Stimulated activated CD4-positive, alpha-beta T cell treated with anti-CD3 and anti-CD28 coated beads, TNF-alpha, amount 100 ng/mL, for 24 hours (primary cell): ENCODE measurements around the gene CNKSR3.
"Not testable (repeated sequence)": the region's sequence is repeated elsewhere in the genome, so short reads cannot be mapped to it uniquely, and the experiment has no call there.

ENCODE experiments used
- DNase-seq, 3 experiments: peaks; one replicate each; pipeline ENCODE4 v3.0.0-alpha.2; 2020; ENCODE audit warnings: low read depth in 3 of 3

CNKSR3 gene

DNA sequence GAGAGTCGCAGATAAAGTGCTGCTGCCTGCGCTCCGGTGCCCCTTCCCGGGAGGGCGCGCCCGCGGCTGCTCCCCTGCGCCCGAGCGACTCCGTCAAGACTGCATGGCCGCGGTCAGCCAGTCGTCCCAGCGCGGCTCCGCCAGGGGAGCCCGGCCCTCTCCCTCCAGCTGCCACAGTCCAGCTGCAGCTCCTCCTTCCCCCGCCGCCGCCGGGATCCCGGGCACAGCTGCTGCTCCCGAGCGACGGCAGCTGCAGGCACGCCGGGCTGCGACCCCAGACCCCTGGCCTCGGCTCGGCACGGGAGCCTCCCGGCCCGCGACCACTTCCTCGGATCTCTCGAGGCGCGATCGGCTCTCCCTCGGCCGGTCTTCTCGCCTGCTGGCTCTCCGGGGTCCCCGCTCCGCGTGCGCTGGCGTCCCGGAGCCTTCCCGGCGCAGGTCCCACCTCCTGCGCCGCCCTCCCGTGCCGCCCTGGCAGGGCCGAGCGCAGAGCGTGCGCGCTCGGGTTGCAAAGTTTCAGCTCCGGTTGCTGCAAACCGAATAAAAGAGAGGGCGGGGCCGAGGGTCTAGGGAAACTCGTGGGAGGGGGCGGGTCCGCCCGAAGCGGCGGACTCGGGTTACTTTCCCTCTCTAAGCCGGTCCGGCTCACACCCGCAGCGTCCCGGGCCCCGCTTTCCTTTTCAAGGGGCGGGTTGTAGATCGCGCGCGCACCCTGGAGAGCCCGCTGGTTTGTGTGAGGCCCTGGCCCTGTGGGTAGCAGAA is at the start of gene CNKSR3:
CNKSR3 (minus strand) TSS at position 542 of the 762 bp plus-strand sequence. CDS start 571 bp downstream, outside the sequence.
- peak in 2 of 3 experiments; percentile 19 to 51 for DNase-seq

DNA sequence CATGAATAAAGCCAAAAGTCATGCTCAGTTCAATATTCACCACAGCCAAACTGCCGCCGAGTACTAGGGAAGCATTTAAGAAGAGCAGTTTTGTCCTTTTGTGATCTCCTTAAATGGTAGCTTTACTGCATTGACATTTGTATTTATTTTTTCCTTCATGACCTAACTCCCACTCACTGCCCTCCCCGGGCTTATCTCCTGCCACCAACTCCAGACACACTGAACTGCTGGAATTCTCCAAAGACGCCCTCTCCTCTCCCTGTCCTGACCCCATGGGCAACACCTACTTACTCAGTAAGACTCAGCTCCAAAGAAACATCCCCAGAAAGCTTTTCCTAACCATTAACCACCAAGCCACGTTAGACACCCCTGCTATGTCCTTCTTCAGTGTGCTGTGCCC is 48.5 kb upstream of the CNKSR3 start:
- DNase-seq, result no peak

DNA sequence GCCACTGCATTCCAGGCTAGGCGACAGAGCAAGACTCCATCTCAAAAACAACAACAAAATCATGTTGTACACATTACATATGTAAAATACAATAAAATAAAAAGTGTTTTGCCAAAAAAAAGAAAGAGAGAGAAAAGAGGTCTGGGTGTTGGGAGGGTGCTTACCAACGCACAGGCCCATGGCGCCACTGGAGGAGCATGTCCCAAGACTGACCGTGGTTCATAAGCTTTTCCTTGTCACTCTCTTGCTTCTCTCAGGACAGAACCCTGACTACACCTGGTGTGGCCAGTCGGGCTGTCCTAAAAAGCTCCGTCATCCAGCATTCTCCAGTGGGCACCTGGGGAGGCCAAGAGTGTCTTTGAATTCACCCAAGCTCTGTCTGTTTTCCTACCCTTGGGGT is 48.0 kb upstream of the CNKSR3 start:
- DNase-seq, result no peak

DNA sequence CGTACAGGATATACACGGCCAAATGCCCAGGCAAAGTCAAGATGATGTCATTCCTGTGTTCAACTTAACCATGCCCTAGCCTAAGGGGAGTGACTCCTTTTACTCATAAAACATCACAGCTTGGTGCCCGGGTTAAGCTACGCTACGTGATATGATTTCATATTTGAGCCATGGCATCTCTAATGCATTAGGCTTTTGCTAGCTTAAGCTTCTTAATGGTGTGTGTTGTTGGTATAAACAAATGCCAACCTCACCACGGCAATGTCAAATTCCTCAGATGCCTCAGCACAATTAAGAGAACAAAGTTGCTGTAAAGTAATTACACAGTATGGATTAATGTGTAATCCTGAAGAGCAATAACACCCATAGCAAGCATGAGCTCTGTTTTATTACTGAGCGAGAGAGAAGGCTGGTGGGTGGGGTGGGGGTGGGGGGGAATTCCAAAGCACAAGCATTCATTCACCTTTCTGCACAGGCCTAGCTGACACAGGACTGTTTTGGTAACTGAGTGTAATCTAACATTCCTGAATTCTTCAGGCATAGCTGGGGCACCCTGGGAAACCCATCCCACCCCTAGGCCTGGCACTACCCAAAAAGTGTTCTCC is 44.7 kb upstream of the CNKSR3 start:
- DNase-seq, result no peak

DNA sequence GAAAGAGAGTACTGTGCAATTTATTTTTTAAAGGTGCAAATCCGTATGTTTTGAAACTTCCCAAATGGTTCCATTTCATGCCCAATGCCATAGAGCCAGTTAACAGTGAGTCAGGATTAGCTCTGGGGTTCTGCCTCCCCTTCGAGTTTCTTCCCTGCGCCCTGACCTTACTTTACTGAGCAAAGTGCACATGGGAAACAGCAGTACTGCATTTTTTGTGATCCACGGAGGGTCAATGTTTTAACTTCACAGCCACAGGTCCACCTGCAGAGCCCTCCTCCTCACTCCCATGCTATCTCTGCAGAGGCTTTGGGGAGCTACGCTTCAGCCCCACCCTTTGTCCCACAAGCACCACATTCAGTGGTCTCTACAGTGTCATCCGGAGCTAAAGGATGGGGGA is 44.0 kb upstream of the CNKSR3 start:
- no peak for DNase-seq

DNA sequence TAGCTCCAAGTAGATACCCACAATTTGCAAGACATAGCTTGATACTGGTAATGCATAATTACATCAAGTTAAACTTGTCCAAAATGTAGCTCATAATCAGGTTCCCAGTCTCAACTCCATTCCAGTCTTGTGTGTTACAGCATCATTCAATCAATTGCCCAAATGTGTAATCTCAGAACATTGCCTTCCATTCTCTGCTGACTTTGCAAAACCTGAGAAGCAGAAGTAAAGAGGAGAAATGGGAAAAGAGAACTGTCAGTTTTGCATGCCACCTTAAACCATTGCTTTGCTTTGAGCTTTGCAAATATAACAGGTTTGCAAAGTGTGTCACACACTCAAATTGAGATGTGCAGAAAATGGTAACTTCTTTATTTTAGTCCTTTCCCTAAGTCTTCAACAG is 40.3 kb upstream of the CNKSR3 start:
- no peak for DNase-seq

DNA sequence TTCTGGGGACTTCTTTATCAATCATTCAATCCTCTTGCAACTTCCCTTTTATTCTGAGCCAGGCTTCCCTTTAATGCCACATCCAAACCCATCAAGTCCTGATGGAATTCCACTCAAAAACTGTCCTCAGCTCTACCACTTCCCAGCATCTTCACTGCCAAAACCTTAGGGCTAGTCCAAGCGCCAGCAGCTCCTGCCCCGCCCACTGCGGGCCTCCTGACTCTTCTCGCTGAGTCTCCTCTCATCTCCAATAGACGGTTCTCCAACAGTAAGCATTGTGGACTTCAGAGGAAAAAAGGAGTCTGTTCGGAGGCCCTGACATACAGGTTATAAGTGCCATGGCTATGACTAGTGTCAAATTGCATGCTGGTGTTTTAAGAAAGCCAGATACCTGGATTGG is 38.7 kb upstream of the CNKSR3 start:
- no peak for DNase-seq

DNA sequence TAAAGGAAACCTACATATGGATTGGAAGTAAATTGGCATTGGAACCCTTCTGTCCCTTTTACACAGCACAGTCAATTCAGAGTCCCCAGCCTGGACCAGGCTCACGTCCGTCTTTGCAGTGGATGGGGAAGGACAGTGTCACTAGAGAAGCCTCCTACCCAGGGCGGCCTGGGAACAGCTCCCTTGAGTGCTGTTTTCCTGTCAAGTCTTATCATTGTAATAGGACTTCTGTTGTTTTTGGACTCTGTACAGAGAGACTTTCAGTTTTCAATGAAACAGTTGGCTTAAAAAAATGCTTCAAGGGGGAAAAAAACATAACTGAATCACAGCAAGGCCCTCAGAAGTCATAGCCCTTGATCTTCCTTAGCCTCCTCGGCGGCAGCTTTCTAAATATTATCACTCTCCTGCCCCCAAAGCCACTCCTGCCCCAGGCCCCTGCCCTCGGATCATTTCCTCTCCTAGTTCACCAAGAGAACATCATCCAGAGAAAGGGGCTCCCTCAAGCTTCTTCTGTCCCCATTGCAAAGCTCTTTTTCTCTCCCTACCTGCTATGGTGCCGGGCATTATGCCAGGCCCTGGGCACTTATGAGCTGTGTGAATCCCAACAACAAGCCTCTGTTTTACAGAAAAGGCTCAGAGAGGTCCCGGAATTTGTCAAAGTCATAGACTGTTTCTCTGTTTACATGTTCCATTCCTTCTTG is 37.8 kb upstream of the CNKSR3 start:
- DNase-seq, result no peak

DNA sequence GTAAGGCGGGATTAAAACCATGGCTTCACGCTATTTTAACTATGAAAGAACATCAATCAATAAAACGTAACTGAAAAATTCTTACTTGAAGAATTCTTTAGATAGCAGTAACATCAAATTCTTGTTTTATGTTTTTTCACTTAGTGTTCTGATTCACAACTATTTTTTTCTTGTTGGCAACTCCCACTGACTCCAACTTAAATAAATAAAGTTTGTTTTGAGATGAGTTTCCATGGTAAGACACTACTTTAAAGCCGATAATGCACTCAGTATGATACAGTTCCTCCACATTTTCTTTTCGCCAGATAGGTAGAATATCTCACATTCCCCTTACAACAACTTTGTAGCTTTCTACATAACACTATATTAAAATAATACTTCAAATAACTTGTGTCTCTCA is 33.1 kb upstream of the CNKSR3 start:
- DNase-seq, result no peak

DNA sequence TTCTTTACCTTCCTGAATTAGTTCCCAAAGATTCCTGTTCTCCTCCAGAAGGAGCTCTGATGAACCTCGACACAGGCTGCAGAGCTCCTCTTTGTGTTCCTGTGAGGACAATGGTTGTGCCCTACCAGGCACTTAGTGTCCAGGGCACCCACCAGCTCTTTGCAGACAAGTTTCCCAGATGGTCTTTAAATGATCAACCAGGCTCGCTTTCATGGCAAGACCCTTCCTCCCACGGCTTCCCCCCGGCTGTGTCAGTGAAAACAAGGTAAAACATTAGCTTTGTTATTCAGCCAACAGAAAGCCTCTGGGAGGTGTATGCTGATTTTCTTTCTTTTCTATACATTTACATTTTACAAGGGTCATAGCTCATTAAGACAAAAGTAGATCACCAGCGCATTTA is 32.3 kb upstream of the CNKSR3 start:
- DNase-seq, result no peak

DNA sequence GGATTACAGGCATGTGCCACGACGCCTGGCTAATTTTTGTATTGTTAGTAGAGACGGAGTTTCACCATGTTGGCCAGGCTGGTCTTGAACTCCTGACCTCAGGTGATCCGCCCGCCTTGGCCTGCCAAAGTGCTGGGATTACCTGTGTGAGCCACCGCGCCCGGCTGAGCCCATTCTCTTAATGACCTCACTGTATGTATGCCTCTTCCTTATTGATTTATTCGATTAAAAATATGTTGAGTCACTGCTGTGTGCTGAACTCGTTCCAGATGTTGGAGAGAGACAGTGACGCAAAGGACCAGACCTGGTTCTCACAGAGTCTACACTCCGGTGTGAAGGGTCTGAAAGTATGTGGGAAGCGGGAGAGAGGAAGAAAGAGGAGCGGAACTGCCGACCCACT is 31.4 kb upstream of the CNKSR3 start:
- DNase-seq, result not testable (repeated sequence)

DNA sequence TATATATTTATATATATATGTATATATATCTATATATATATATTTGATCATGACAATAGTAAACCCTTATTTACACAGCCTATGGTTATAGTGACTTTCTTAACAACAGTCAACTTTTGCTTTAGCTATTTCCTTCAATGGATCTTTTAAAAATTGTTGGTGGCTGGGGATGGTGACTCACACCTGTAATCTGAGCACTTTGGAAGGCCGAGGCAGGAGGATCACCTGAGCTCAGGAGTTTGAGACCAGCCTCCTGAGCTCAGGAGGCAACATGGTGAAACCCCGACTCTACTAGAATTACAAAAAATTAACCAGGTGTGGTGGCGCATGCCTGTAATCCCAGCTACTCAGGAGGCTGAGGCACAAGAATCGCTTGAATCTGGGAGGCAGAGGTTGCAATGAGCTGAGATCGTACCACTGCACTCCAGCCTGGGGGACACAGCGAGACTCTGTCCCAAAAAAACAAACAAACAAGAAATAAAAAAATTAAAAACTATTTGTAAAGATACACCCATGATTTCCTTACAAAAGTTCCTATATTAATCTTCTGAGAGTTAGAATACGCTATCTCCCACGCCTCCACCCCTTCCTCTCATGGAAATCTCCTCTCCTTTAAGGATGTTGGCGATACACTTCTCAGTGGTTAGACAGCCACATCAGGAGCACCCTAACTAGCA is 29.2 kb upstream of the CNKSR3 start:
- no peak for DNase-seq

DNA sequence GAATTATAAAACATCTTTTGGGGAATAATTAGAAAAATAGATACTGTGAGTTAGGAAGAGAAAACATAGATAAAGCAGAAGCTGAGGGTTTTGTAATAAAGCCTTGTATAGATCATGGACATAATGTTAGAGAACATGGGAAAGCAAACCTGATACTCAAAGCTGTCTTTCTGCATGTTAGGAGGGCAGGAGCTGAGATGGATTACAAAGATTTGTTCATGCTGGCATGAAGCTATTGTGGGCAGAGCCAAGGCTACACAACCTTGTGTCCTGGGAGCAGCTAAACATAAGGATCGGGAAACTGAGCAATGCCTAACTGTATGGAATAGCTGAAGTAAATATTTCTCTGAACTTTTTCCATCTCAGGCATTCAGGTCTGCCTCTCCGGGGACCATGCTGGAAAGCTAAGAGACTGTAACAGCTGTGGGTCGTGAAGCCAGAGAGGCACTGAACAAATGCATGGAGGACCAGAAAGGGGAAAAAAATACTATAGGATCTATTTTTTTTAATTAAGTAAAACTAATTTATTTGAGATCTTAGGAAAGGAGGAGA is 28.2 kb upstream of the CNKSR3 start:
- no peak for DNase-seq

DNA sequence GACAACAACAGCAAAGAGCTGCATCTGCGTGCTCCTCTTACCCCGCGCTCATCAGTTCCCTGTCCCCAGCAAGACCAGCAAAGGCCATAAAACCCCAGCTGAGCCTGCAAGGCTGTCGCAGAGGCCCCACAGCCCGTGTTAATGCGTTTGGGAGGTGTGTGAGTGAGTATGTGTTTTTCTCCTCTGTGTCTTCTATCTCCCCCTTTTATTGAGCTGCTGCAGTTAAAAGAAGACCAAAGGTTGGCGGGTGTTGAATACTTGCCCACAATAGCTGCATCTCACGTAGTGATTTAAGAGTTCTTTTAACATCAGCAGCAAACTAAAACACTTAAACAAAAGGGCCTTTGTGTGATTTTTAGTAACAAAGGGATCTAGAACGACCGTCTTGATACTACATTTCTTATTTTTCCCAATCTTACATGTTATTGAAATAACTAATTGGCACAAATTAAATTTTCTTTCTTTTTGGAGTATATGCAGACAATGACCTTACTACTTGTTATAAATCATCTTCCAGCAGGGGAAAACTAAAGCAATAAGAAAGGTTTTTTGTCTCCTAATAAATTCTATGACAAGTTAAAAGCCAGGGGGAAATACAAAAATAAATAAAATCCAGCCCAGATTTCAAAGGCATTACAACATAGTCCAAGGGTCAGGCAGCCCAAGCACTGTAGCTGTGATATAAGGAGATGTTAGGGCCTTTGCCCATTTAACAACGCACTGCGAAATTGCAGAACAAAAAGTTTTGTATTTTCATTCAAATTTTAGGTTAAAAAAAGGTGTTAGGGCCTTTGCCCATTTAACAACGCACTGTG is 27.2 kb upstream of the CNKSR3 start:
- DNase-seq, result no peak

DNA sequence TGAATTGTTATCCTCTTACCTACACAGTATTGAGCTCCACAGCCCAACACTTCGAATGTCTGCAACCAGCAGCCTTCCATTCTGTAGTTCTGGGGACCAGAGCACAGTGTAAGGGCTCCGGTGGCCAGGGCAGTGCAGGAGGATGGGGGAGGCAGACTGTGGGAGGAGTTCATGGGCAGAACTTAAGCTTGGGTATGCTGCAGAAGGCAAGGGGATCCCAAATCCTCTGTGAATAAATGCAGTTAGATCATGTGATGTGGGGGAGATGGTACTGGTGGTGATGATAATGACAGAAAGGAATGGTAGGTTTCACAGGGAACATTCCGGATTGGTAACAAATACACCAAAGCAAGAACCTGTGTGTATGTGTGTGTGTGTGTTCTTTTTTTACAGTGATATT is 26.5 kb upstream of the CNKSR3 start:
- no peak for DNase-seq

DNA sequence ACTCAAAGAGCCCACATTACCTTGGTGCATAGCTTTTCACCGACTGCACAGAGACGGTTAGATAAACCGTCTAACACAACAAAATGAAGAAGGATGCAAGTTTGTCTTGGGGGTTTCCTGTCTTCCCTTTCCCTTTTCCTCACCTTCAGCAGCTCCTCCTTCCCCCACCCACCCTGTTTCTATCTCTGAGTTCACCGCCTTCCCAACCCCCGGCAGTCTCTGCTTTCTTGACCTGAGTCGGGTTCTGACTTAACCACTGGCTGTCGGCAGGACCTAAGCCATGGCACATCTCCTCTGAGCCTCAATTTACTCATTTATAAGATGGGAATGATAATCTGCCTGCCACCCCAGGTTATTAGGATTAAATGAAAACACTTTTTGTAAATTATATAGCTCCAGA is 25.8 kb upstream of the CNKSR3 start:
- DNase-seq, result no peak

DNA sequence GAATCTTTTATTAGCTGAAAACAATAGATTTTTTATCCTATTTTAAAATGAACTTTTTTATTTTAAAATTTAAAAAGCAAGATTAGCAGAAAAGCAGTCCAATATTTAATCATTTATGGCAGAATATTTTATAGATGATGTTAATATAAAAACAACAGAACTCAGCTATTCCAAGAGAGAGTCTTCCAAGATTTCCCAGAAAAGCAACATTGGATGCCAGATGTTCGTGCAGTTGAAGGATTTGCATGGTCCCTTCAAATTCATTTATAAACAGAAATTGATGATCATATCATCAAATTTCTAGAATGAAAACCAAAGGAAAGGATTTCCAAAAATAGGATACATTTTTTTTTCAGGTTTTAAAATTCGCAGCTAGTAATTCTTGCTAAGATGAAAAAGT is 25.4 kb upstream of the CNKSR3 start:
- no peak for DNase-seq

DNA sequence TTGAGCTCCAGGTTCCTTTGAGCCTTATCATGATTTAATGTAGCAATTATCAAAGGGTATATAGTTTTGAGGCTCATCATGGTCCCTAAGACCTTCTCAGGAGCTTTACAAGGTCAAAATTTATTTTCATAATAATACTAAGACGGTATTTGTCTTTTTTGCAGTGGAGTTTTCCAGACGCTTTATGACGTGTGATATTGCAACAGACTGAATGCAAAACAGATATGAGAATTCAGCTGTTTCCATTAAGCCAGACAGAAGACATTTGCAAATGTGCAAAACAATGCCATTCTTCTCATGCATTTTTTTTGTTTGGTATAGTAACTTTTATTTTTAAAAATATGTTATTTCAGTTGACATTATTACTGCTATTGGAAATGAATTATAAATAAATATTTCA is 24.7 kb upstream of the CNKSR3 start:
- DNase-seq, result no peak

DNA sequence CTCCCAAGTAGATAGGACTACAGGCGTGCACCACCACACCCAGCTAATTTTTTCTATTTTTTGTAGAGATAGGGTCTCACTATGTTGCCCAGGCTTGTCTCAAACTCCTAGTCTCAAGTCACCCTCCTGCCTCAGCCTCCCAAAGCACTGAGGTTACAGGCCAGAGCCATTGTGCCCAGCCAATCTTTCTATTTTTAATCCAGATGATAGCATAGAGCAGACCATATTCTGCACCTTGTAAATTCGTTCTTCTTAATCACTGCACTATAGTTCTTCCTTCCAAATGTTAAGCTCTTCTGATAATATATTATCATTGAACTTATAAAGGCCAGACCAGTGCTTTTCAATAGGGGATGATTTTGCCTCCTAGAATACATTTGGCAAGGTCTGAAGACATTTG is 24.0 kb upstream of the CNKSR3 start:
- no peak for DNase-seq

DNA sequence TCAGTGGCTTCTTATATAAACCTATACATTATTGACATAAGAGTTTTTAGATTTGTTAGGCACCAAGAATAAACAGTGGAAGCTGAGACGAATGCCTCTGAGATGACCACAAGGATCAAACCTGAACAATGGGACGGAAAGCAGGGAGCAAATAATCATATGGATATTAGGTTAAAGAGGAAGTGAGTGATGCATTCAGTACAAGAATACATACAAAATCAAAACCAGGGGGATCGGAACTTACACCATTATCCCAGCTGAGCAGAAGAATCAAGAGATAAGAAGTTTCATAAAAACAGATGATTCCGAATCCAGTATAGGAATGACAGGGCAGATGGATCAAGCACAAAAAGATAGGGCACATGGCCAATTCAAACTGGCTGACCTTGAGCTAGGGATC is 21.9 kb upstream of the CNKSR3 start:
- DNase-seq, result no peak

DNA sequence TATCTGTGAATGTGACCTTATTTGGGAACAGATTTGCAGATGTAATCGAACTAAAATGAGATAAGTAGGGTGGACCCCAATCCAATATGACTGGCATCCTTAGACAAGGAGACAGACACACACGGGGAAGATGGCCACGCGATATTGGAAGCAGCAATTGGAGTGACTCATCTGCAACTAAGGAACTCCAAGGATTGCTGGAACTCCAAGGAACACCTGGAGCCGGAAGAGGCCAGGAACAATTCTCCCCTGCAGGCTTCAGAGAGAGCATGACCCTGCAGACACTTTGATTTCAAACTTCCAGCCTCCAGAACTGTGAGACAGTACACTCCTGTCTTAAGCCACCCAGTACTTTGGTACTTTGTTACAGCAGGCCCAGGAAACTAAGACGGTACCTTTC is 19.5 kb upstream of the CNKSR3 start:
- no peak for DNase-seq
